ENCODE data around the gene SIK2.

The SIK2 gene

DNA sequence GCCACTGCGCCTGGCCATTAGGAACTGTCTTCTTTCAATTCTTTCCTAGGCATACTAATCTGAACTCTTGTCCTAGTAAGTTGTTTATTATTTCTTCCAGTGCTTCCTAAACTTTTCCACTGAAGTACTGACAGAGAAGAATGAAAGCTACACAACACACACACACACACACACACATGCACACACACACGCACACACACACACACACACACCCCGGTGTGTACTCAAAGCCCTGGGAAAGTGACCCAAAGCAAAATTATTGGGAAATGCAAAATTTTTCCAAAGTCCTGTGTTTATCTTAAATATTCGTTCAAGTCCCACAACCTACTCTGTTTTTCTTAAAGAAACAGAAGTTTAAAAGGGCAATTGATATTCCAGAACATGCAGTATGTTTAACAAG, 19.4 kb upstream of the SIK2 start:
- no peak for DNase-seq

DNA sequence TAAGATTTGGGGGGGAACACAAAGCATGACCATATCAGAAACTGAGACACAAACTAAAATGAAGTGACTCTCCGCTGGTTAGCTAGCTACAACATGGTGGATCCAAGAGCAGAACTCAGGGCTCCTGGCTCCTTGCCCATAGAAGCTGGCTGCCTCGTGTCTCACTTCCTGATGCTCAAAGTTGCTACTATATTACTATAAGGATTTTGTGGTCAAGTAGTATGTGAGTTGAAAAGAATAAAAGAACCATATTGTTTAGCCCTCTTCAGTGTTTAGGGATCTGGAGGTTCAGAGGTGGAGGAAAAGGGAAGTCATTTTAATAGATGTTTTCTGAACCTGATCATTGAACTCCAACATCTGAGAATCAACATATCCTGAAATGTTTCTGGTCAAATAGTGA, 16.9 kb upstream of the SIK2 start:
- peak; percentile 71 to 86 (median 82) for DNase-seq

DNA sequence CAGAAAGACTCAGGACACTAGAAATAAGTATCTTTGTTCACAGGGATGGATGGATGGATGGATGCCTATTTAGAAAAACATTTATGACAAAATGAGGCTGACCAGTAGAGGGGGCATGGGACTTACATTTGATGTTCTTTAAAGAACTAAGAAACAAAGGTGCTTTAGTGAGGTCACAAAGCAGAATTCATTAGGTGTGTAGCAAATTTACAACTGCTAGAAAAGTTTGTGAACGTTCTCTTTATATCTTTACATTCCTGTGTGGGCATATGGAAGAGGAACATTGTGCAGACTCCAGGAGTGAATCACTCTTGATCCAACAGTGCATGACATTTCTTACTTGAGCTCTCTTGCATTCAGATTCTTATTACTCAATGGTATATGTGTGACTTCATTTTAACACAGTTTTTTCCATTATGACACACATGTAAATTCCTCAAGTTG, 15.8 kb upstream of the SIK2 start:
- peak; percentile 56 to 83 (median 62) for DNase-seq

DNA sequence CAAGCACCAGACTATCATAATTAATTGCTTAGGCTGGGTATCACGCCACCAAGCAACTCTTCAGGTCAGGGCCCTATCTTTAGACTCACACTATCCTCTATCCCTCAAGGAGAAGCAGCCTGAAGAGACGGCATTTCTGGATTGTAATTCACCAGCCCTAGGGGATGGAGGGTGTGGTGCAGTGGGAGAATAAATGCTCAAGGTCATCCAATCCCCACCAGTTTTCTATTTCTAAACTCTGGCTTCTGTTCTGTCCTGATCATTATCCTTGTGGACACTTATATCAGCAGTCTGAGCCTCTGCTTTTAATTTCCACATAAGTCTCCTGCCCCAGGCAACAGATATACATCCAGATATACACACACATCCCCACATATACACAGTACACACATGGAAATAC, 13.1 kb upstream of the SIK2 start:
- no peak for DNase-seq

DNA sequence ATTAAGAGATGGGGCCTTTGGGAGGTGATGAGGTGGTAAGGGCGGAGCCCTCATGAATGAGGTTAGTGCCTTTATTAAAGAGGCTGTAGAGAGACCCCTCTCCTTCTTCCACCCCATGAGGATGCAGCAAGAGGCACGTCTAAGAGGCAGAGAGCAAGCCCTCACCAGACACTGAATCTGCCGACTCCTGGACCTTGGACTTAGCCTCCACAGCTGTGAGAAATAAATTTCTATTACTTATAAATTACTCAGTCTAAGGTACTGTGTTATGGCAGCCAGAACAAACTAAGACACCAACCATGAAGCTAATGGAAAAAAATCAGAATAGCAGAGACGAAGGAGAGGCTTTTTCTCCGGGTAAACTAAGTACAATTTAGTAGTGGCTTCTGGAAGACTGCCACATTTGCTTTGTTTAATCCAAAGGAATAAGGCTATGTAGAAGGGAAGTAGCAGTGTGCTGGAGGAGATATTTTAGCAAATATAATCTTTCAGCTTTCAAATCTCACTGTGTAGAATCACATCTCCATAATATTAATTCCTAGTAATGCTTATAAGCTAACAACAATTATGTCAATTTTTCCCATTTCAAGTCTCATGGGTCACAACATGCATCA, 12.3 kb upstream of the SIK2 start:
- DNase-seq, result no peak

DNA sequence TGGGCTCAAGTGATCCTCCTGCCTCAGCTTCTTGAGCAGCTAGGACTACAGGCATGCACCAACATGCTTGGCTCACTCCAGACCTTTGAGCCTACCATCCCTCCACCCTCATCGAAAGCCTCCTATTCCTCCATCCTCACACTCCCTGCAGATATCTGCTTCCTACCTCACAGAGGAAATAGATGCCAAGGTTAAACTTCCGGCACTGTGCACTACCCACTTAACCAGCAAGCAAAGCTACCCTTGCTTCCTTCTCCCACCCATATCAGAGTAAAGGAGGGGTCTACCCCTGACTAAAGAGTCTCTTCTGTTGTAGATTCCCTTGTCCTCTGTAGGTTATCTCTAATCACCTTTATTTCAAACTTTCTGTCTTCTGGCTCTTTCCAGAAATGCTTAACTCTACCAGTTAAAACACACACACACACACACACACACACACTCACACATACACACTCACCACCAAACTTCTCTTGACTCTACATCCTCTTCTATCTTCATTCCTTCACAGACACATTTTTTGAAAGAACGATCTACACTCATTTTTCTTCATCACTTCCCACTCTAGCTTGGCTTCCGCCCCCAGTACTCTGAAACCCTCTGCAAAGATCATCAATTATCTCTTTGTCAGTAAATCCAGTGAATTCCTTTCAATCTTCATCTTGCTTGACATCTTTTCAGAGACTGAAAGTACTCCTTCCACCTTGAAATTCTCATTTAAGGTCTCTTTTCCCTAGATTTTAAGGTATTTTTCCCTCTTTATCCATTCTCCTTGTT, 10.9 kb upstream of the SIK2 start:
- no peak for DNase-seq

DNA sequence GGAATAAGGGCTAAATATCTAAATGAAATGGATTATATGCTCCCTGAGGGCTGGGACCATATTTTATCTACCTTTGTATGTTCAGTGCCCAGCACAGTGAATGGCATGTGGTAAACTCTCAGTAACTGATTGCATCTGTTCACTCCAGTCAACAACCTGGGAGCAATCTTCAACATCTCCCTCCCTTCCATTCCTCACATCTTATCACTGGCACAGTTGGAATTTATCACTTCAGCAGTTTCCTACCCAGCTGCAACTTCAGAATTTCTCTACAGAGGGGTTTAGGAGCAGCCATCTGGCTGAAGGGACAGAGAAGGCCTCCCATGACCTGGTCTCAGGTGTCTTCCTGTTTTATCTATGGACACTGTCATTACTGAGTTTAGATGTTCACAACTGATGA, 9.8 kb upstream of the SIK2 start:
- DNase-seq, result no peak

DNA sequence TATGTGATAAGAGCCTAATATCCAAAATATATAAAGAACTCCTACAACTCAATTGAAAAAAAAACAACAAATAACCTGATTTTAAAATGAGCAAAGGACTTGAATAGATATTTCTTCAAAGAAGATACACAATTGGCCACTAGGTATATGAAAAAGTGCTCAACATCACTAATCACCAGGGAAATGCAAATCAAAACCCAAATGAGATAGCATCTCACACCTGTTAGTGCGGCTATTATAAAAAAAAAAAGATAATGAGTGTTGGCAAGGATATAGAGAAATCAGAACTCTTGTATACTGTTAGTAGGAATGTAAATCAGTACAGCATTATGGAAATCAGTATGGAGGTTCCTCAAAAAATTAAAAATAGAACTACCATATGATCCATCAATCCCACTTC, 5.9 kb upstream of the SIK2 start:
- DNase-seq, result no peak

DNA sequence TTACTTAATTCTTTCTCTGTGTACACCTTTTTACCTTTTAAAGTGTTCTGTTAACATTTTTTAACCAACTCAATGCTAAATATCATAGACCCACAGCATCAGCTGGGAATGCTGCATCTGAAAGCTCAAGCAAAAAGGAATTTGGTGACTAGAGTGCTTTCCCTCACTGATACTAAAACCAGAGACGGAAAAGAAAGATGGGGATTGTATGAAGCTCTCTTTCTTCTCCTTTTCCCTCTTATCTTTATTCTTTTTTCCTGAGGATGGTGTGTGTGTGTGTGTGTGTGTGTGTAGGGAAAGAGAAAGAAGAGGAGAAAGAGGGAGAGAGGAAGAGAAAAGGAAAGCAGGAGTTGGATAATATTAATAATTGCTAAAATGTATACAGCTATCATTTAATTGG, 4.1 kb upstream of the SIK2 start:
- DNase-seq, result no peak

DNA sequence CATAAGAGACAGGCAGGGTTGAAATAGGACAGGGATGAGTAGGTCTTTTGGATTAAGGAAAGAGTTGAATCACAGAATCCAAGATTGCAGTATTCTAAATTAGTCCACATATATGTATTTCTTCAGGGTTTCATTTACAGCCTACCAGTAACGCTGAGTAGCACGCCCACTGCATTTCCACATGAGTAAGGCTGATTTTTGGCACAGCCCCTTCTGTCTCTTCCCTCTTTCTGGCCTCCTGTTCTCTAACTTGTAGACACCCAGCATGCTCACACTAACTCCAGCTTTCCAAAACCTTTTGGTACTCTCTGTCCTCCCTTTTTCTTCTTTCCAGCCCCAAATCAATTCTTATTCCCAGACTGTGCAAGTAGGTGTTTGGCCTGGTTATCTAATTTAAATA, 3.7 kb upstream of the SIK2 start:
- peak; percentile 67 to 84 (median 80) for DNase-seq

DNA sequence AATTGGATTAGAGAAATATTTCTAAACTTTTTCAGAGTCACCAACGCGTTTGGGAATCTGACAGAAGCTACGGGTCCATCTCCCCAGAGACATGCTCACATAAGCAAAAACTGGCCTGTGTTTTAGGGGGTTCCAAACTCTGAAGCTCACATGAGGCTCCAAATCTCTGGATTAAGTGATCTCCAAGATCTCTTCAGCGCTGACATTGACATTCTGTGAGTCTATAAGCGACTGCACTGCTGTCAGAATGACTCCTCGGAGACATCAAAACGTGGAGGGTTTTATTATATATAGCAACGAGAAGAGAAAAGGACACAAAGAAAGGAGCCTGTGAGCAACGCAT, 642 bp upstream of the SIK2 start:
- no peak for DNase-seq

DNA sequence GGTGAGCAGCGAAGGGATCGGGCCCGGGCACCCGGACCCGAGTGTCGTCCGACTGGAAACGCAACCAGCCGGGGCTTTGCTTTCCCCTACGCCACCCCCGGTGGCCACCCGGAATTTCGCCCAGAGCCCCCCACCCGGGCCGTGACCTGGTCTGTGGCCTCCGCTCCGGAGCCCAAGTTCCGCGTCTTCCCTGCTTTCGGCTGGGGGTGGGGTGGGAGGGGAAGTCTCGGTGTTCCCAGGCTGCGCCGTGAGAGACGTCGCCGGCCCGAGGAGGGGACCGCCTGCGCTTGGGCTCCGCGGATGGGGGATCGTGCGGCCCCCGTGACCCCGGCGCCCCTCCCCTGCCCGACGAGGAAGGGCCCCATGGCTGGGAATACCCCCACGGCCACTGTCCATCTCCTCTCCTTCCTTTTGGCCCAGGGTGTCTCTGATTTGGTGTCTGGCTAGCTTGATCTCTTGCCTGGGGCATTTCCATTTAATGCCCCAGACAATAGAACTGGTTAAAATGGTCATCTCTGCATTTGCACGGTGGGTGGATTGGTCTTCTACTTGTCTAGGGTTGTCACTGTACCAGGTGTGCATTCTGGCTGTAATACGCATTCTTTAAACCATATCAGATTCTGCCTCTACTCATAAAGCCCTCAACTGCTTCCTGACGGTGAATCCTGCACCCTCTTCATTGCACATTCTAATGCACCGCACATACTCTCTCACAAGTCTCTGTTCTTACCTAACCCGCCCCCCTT, 789 bp downstream of the SIK2 start:
- DNase-seq, result peak; percentile 62 to 79 (median 72)

DNA sequence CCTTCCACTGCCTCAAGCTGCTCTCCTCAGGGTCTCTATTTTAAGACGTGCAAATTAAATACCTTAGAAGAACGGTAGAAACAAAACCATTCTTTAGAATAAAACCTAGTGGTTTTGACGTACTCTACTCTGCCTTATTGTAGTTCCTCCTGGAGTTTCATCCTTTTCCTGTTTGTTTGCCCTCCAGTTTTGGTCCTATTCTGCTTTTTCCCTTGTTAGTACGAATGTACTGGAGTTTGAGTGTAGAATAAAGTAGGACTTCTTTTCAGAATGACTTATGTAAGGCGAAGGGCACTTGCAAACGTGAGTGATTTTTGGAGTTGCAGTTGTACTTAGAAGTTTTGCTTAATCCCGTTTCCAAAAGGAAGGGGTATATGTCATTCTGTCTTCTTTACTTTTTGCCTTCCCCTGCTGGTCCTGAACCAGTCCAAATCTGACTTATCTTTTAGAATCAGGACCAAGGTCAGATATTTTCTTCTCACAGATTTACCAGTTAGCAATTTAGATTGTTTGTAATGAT, 1.4 kb downstream of the SIK2 start:
- peak in 2 of 4 experiments; percentile 16 to 25 for DNase-seq

DNA sequence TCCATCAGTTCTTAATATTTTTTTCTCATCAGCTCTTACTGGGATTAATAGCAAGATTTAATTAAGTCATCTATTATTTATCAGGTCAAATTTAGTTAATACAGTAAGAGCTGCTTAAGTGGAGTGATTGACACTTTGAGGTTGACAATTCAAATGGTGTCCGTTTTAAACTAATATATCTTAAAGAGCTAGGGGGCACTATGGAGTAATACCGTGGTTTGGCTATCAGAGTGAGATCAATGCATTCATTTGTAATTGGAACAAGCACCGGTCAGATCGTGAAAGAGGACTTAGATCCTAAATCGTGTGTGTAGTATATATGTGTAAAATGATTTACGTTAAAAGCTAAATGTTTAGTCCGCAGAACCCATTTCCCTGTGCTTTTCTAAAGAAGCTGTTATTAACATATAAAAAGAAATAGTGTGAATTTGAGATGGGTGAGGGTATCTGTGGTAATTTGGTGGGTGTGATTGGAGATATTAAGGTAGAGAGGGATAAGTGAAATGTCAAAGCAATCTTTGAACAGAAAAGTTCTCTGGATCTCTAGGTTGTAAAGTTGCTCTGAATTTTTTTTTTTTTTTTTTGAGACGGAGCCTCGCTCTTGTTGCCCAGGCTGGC, 2.3 kb downstream of the SIK2 start:
- peak; percentile 19 to 66 (median 40) for DNase-seq

DNA sequence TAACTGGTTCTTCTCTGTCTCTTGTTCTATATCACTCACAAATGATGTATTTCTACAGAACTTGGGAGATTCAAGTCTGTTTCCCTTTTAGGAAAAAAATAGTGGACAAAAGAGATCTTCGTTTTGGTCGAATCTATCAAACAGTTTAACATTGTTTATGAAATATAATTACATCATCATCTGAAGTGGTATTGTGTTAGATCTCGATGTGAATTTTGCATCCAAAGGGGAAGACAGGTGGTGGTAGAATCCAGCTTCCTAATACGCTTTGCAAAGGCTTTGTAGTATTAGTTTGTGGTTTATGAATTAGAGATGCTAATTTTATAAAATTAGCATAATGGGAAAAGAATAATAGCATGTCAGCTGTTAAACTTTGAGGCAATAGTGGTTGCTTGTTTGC, 3.4 kb downstream of the SIK2 start:
- no peak for DNase-seq

DNA sequence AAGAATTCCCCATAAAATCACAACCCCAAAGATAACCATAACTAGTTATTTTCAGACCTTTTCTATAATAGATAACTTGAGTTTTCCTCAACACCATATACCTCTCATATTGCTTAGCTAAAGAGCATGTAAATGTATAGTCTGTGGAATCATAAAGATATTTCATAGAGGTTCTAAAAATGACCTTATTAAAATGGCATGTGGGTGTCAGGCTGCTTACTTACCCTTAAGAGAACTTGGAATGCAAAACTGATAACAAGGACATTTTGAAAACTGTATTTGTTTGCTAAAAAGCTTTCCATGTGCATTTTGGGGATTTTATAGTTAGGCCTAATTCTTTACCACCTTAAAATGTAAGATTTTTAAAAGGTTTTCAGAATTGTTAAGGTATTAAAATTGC, 4.7 kb downstream of the SIK2 start:
- no peak for DNase-seq

DNA sequence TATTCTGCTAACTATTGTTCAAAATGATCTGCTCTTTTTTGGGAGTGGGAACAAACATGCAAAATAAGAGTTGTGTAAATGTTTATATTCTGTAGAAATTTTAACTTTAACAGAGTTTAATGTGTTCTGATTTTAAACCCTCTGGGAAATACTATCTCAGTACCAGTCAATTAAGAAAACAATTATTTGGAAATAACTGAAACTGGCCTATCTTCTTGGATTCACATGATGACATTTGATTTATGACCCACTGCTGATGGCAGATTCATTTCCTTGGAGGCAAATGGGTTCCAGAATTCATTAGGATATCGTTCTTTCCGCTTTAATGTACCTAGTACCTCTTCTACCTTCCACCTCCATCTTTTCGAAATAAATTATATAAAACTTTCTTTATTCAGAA, 5.5 kb downstream of the SIK2 start:
- no peak for DNase-seq

DNA sequence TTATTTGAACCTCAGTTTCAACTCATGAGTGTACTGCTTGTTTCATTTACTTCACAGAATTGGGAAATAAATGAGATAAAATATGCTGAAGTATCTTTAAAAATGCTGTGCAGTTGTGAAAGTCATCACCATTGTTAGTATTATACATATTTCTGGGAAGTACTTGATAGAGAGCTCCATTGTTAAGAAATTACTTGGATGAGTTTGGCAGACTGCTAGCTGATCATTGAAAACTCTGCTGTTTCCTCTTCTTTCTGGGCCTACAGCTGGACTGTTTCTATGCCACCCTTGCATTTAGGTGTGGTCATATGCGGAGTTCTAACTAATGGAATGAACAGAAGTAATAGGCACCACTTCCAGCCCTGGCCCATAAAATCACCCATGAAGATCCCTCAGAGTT, 10.0 kb downstream of the SIK2 start:
- DNase-seq, result peak in 2 of 4 experiments; percentile 12 to 49

DNA sequence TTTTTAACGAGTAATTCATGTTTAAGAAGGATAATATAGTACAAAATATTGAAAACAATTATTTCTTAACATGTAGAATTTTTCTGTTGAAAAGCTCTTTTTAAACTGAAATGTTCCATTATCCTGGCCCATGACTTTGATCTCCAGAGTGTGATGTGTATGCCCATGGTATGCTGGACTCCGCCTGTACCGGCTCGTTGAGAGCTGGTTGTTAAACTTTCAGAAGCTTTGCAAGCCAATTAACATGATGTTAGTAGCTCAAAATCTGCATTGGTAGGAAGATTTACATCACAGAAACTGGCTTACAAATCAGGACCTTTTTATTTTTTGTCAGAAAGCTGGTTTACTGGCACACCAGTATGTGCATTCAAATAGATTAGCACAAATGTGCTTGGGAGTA, 15.0 kb downstream of the SIK2 start:
- no peak for DNase-seq

DNA sequence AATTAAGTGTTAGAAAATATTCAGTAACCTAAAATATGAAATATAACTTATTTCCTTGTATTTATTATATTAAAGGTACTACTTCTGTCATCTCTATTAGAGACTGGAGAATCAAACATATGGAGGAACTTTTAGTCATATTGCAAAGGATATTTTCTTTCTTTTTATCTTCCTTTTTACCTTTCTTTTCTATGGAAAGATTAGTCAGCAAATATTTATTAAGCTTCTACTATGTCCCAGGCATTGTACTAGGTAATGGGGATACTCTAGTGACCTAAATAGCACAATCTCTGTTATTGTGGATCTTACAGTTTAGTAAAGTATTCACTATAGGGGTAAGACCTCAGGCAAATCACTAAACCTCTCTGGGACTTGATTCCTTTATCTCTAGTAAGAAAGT, 18.3 kb downstream of the SIK2 start:
- DNase-seq, result no peak

DNA sequence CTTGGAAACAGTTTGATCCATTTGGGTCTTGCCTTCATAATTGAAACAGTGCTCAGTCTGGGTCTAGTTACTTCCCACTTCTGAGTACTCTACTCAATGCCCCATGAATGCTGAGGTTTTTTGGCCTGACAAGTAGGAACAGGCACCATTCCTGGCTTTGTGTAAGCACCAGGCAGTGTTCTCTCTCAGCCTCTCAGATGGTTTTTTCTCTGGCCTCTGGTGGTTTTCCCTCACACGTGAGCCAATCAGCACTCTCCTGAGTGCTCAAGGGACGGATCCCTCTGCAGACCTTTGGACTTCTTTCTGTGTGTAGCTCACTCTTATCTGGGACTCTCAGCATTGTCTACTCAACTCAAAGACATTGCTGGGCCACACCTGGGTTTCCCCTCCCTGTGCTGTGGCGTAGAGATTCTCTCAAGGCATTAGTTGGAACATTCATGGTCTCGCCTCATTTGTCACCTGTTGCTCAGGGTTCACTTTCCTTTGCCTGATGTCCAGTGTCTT, 21.3 kb downstream of the SIK2 start:
- no peak for DNase-seq

DNA sequence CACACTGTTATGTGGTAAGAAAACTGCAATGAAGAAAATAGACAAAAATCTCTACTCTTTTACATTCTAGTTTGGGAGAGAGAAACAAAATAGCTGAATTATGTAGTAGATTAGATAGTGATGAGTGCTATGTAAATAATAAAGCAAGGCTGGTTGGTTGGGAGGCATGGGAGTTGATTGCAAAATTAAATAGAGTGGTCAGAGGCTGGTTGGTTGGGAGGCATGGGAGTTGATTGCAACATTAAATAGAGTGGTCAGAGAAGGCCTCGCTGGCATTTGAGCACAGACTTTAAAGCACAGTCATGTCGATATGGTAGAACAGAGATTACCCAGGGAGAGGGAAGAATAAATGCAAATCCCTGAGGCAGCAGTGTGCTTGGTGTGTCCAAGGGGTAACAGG, 22.4 kb downstream of the SIK2 start:
- DNase-seq, result peak in 1 of 4 experiments; percentile 6

DNA sequence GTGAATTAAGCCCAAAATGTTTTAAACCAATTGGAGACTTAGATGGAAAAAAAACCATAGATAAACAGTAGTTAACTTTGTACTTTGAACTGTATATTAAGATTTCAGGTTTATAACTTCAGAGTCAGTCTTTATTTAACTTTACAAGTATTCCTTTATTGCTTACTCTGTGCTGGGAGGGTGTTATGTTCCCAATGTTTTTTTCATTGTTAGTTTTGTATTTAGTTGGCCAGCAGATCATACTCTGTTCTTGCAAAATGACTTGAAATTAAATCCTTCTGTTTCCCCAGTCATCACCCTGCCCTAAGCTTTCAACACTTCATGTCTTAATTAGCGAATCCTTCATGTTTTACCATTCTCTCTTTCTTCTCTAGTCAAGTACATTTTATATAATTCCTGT, 25.3 kb downstream of the SIK2 start:
- DNase-seq, result no peak

Data from suppressor macrophage (primary cell).